ENCODE data around the gene PARP12.

The PARP12 gene

DNA sequence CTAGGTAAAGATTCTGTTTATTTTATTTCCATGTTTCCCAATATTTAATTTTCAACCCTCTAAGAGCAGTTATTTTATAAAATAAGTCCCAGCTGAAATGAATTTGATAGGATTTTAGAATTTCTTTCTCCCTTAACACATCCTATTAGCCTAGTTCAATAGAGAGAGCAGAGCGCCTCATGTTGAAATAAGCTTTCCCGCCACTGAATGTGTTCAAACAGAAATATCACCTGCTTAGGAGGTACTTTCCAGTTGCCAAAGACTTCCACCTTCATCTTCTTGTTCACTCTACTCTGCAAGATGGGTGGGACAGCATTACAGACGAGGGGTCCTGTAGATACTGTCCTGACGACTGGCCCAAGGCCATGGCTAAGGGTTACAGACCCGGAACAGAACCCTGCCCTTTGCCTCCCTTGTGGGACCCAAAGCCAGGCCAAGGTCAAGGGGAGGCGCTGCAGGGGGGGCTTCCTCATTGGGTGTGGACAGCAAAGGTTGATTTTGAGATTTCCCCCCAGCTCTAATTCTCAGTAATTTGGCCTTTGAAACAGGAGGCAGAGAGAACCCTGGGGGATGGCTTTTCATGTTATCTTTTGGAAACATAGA lies 62.0 kb downstream of the PARP12 start:
- no peak for DNase-seq
- Histone ChIP-seq H3K79me2 (ENCODE audit: insufficient read depth, low read length) (no peaks in the 10 kb centered on the region), H3K27ac (ENCODE audit: low read length) (no peak overlapping the region), H3K4me1 (ENCODE audit: insufficient read depth, low read length) (no peaks in the 10 kb centered on the region), H2AFZ (ENCODE audit: low read depth, low read length) (no peak overlapping the region), H3K4me3 (ENCODE audit: low read depth in 1 of 2, low read length in 2 of 2) (no peak overlapping the region), H4K20me1 (ENCODE audit: insufficient read depth, low read length) (no peaks in the 10 kb centered on the region), H3K36me3 (ENCODE audit: insufficient read depth, low read length) (no peaks in the 10 kb centered on the region), H3K27me3 (ENCODE audit: insufficient read depth, low read length, poor library complexity) (no peaks in the 10 kb centered on the region), H3K9me3 (ENCODE audit: insufficient read depth, low read length, severe bottlenecking) (no peaks in the 10 kb centered on the region), H3K4me2 (ENCODE audit: insufficient read depth, low read length) (no peak overlapping the region), H3K9ac (ENCODE audit: low read depth, low read length) (no peak overlapping the region)
- TF ChIP-seq, protein P1, sequence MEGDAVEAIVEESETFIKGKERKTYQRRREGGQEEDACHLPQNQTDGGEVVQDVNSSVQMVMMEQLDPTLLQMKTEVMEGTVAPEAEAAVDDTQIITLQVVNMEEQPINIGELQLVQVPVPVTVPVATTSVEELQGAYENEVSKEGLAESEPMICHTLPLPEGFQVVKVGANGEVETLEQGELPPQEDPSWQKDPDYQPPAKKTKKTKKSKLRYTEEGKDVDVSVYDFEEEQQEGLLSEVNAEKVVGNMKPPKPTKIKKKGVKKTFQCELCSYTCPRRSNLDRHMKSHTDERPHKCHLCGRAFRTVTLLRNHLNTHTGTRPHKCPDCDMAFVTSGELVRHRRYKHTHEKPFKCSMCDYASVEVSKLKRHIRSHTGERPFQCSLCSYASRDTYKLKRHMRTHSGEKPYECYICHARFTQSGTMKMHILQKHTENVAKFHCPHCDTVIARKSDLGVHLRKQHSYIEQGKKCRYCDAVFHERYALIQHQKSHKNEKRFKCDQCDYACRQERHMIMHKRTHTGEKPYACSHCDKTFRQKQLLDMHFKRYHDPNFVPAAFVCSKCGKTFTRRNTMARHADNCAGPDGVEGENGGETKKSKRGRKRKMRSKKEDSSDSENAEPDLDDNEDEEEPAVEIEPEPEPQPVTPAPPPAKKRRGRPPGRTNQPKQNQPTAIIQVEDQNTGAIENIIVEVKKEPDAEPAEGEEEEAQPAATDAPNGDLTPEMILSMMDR (IDR thresholded peaks at IDR 0.05; ENCODE audit: borderline replicate concordance, extremely low read depth, low read length, poor library complexity, severe bottlenecking) = no peak
- no peak for TF ChIP-seq EZH2 (IDR thresholded peaks at IDR 0.05; ENCODE audit: borderline replicate concordance, low read depth, low read length, severe bottlenecking)
- no peak for ATAC-seq (ENCODE audit: insufficient read depth, low read depth)

DNA sequence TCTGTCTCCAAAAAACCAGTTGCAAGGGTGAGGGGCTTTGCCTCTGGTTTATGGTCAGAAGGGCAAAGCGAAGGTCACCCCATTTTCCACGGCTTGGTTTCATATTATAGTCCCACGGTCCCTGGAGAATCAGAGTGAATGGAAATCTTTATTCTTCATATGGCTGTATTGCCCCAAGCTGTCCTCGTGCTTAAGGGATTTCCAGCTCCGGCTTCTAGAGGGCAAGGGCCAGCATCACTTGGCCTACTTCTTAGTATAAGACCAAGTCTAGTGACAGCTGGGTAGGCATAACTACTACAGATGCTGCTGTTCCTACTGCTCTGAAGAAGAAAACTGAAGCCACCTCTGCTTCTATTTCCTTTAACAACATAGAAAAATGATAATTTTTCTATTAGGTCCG lies 63.2 kb downstream of the PARP12 start:
- H3K36me3 ChIP-seq (ENCODE audit: insufficient read depth, low read length) = no peaks in the 10 kb centered on the region
- H3K4me3 ChIP-seq (ENCODE audit: low read depth in 1 of 2, low read length in 2 of 2) = no peak overlapping the region
- no peak overlapping the region for H3K9ac ChIP-seq (ENCODE audit: low read depth, low read length)
- H3K9me3 ChIP-seq (ENCODE audit: insufficient read depth, low read length, severe bottlenecking) = no peaks in the 10 kb centered on the region
- no peak overlapping the region for H3K4me2 ChIP-seq (ENCODE audit: insufficient read depth, low read length)
- no peaks in the 10 kb centered on the region for H4K20me1 ChIP-seq (ENCODE audit: insufficient read depth, low read length)
- H3K4me1 ChIP-seq (ENCODE audit: insufficient read depth, low read length) = no peaks in the 10 kb centered on the region
- no peaks in the 10 kb centered on the region for H3K79me2 ChIP-seq (ENCODE audit: insufficient read depth, low read length)
- no peak for ATAC-seq (ENCODE audit: insufficient read depth, low read depth)
- H3K27ac ChIP-seq (ENCODE audit: low read length) = no peak overlapping the region
- TF ChIP-seq EZH2 (IDR thresholded peaks at IDR 0.05; ENCODE audit: borderline replicate concordance, low read depth, low read length, severe bottlenecking) = no peak
- TF ChIP-seq, protein P1 (IDR thresholded peaks at IDR 0.05; ENCODE audit: borderline replicate concordance, extremely low read depth, low read length, poor library complexity, severe bottlenecking) = no peak
- H2AFZ ChIP-seq (ENCODE audit: low read depth, low read length) = no peak overlapping the region
- DNase-seq = no peak
- H3K27me3 ChIP-seq (ENCODE audit: insufficient read depth, low read length, poor library complexity) = no peaks in the 10 kb centered on the region

DNA sequence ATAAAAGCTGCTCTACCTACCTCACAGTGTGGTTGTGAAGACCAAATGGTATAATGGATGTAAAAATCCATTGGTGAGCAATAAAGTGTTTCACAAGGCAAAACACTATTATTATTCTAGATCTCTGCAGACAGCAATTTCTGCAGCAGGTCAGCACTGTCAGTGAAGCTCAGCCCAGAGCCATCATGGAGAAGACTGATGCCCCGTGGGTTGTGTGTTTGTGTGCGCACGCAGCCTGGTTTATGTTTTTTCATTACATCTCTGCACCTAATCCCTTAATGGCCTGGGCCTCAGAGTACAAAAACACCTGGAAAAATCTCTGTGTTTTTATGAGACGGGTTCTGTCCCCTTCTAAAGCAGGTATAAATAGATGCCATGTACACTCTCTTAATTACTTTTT lies 64.2 kb downstream of the PARP12 start:
- no peak for TF ChIP-seq EZH2 (IDR thresholded peaks at IDR 0.05; ENCODE audit: borderline replicate concordance, low read depth, low read length, severe bottlenecking)
- TF ChIP-seq, protein P1 (IDR thresholded peaks at IDR 0.05; ENCODE audit: borderline replicate concordance, extremely low read depth, low read length, poor library complexity, severe bottlenecking) = no peak
- DNase-seq = no peak

More for the DNA sequence above, 64.2 kb downstream of the PARP12 start:
- H3K4me2 ChIP-seq (ENCODE audit: insufficient read depth, low read length) = no peak overlapping the region
- no peaks in the 10 kb centered on the region for H4K20me1 ChIP-seq (ENCODE audit: insufficient read depth, low read length)
- H2AFZ ChIP-seq (ENCODE audit: low read depth, low read length) = no peak overlapping the region
- no peaks in the 10 kb centered on the region for H3K9me3 ChIP-seq (ENCODE audit: insufficient read depth, low read length, severe bottlenecking)
- H3K4me3 ChIP-seq (ENCODE audit: low read depth in 1 of 2, low read length in 2 of 2) = no peak overlapping the region
- no peaks in the 10 kb centered on the region for H3K27me3 ChIP-seq (ENCODE audit: insufficient read depth, low read length, poor library complexity)
- no peak overlapping the region for H3K27ac ChIP-seq (ENCODE audit: low read length)
- no peaks in the 10 kb centered on the region for H3K79me2 ChIP-seq (ENCODE audit: insufficient read depth, low read length)
- H3K36me3 ChIP-seq (ENCODE audit: insufficient read depth, low read length) = no peaks in the 10 kb centered on the region
- no peak overlapping the region for H3K9ac ChIP-seq (ENCODE audit: low read depth, low read length)
- no peaks in the 10 kb centered on the region for H3K4me1 ChIP-seq (ENCODE audit: insufficient read depth, low read length)
- ATAC-seq (ENCODE audit: insufficient read depth, low read depth) = no peak
